Thyroid gland (tissue), 4 donors: ENCODE results near the gene DYNLT3.

Experiments used
- POLR2A ChIP-seq, 2 donors: fragments of 450-650 bp; IDR thresholded peaks; one replicate each; pipeline ENCODE4 v1.6.1; 2017; ENCODE audit warnings: antibody characterized with exemption in 2 of 2, mild to moderate bottlenecking in 2 of 2, moderate library complexity in 1 of 2
- TF ChIP-seq, protein P1 (sequence below), 6 experiments: fragments of 200-600 bp in 3 of 6; fragments of 450-650 bp in 3 of 6; sonication (generic) in 3 of 6; IDR thresholded peaks; one replicate each; pipeline ENCODE4 v1.5.1; 2016 to 2019; ENCODE audit warnings: antibody characterized with exemption in 6 of 6, mild to moderate bottlenecking in 2 of 6, inconsistent platforms in 1 of 6, moderate library complexity in 1 of 6

DNA sequence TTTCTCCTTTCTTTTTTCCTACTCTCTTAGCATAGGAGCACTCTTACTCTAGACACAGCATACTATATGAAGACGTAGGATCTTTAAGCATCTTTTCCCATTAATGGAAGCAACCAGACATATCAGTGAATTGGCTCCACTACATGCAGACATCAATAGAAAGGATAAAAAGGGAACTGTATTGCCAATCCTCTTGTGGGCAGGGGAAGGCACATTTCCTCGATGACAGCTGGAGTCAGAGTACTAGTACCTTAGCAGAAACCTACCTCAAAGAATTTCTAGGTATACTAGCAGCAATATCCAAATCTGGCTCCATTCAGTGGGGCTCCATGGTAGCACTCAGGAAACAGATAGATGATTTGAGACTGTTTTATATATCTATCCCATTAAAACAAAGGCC lies 47.4 kb downstream of the DYNLT3 start:
- TF ChIP-seq, protein P1, sequence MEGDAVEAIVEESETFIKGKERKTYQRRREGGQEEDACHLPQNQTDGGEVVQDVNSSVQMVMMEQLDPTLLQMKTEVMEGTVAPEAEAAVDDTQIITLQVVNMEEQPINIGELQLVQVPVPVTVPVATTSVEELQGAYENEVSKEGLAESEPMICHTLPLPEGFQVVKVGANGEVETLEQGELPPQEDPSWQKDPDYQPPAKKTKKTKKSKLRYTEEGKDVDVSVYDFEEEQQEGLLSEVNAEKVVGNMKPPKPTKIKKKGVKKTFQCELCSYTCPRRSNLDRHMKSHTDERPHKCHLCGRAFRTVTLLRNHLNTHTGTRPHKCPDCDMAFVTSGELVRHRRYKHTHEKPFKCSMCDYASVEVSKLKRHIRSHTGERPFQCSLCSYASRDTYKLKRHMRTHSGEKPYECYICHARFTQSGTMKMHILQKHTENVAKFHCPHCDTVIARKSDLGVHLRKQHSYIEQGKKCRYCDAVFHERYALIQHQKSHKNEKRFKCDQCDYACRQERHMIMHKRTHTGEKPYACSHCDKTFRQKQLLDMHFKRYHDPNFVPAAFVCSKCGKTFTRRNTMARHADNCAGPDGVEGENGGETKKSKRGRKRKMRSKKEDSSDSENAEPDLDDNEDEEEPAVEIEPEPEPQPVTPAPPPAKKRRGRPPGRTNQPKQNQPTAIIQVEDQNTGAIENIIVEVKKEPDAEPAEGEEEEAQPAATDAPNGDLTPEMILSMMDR (IDR thresholded peaks at IDR 0.05), result no peak
- no peak for TF ChIP-seq POLR2A (IDR thresholded peaks at IDR 0.05)
